Fibroblast of pulmonary artery (primary cell): ENCODE measurements around the gene ARSJ.

ENCODE experiments used
- DNase-seq: peaks from one replicate; pipeline ENCODE4 v3.0.0-alpha.2; 2010; ENCODE audit warnings: low read depth
- H3K4me3 ChIP-seq: replicated peaks from 2 replicates; pipeline ENCODE4 v1.5.1; 2011; ENCODE audit warnings: low read depth, mild to moderate bottlenecking, control low read depth, low read length, moderate library complexity
- TF ChIP-seq, protein P1 (sequence below): IDR thresholded peaks from 2 replicates; pipeline ENCODE4 v1.5.1; 2011; ENCODE audit warnings: mild to moderate bottlenecking, control low read depth, low read length, inconsistent platforms; ENCODE audit errors: missing control alignments

ARSJ gene

DNA sequence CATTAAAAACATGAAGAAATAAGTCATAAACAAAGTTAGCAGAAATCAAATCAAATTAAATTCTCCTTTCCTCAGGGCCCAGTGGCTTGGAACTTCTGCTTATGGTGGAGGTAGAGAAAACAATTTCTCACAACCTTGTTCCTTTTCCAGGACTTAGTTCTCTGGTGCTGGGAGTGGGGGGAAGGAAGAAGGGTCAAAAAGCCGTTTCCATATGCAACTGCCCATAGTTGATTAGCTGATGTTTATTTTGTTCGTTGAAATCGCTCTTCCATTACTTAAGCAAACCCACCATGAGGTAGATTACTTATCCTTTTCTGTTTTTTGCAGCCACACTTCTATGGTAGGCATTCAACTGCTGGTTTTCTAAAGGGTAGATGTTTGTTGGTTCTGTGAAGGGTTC is 94.2 kb downstream of the ARSJ start:
- TF ChIP-seq, protein P1, sequence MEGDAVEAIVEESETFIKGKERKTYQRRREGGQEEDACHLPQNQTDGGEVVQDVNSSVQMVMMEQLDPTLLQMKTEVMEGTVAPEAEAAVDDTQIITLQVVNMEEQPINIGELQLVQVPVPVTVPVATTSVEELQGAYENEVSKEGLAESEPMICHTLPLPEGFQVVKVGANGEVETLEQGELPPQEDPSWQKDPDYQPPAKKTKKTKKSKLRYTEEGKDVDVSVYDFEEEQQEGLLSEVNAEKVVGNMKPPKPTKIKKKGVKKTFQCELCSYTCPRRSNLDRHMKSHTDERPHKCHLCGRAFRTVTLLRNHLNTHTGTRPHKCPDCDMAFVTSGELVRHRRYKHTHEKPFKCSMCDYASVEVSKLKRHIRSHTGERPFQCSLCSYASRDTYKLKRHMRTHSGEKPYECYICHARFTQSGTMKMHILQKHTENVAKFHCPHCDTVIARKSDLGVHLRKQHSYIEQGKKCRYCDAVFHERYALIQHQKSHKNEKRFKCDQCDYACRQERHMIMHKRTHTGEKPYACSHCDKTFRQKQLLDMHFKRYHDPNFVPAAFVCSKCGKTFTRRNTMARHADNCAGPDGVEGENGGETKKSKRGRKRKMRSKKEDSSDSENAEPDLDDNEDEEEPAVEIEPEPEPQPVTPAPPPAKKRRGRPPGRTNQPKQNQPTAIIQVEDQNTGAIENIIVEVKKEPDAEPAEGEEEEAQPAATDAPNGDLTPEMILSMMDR = no peak
- no peak overlapping the region for H3K4me3 ChIP-seq

DNA sequence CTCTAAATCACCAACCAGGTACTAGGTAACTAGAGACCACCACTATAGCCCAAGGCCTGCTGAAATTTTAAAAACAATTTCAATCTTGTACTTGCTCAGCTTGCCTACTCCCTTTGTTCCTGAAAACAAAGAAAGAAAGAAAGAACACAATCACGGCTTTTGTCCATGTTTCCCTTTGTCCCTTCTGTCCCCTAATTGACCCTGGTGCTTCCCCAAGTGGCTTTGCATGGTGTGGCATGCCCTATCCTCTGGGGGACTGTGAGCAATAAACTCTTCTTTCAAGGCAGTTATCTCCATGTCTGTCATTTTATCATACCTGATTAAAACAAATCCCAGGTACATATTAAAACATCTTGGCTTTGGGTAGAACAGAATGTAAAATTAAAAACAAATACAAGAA is 94.8 kb downstream of the ARSJ start:
- DNase-seq = no peak
- TF ChIP-seq, protein P1 = no peak
- H3K4me3 ChIP-seq = no peak overlapping the region

More for the DNA sequence above, 94.2 kb downstream of the ARSJ start:
- DNase-seq = no peak

DNA sequence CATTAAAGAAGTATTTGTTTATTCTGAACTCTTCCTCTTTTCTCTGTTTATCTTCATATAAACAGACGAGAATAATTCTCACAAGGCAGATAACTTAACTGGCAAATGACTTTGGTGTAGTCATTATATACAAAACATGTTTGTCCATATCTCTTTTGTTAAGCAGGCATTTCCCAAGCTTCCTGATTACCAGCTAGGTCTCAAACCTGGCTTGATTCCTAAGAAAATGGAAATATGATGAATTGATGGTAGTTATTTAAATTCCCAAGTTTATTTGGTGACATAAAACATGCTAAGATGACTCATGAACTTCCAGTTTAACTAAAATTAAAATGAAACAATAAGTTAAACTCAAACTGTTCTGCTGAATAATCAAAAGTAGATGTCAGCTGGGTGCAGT is 96.8 kb downstream of the ARSJ start:
- DNase-seq = peak; percentile 48
- TF ChIP-seq, protein P1 = no peak
- H3K4me3 ChIP-seq = no peak overlapping the region

DNA sequence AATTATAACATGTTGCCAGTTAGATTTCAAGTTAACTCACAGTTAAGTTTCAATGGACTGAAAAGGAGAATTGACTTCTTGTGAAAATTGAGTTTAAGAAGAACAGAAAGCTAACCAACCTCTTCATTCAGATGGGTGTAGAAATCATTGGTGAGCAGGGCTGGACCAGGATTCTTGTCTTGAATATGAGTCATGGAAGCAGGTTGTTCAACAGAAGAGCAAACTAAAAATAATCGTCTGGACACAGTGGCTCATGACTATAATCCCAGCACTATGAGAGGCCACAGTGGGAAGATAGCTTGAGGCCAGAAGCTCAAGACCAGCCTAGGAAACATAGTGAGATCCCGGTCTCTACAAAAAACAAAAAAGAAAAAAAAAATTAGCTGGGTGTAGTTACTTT is 98.2 kb downstream of the ARSJ start:
- H3K4me3 ChIP-seq = no peak overlapping the region
- TF ChIP-seq, protein P1 = no peak
- peak; percentile 25 for DNase-seq

DNA sequence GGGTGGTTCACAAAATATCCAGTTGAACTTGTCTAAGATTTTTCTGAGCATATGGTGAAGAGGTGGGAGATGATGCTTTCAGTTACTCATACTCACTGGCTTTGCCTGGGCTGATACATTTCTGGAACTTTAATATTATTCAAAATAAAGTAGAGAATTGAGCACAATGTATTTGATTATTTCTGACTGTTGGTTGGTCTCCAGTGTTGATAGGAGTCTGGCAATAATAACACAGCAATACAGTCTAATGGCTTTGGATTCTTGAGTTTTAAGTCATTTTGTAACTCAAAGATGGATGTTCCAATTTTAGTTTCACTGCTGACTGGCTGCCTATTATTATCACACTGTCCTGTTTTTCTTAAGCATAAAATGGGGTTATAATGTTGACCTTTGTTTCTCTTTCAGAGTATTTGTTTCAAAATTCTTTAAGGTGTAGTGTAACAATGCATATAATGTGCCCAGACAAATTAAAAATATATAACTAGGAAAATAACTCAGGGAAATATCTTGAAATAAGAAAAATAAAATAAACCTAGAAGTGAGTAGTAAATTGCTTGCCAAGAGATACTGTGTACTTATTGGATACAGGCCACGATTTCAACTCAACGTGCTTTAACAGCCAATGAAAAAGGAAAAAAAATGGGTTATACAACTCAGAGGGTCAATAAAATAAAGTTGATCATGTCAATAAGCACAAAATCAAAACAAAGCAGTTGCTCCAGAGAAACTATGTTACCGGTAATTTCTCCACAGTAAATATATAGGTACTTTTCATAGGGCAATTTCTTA is 99.0 kb downstream of the ARSJ start:
- H3K4me3 ChIP-seq = no peak overlapping the region
- DNase-seq = no peak
- TF ChIP-seq, protein P1 = no peak

DNA sequence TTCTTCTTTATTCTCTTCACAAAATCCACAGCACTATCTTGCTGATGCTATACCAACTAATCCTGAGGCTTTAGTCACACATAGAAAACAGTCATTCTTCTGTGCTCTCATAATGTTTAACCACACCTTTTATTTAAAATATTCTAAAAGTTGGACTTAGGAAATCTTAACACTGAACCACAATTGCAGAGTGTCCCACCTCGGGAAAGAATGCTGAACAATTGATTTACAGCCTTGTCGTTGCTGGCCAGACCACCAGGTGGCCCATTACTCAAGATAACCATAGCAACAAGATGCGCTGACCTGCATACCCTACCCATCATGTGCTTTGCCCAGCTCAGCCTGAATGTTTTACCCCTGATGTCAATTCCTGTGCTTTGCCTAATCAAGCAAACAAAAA is 100.8 kb downstream of the ARSJ start:
- DNase-seq = peak; percentile 33
- H3K4me3 ChIP-seq = no peak overlapping the region
- TF ChIP-seq, protein P1 = peak; percentile 33

DNA sequence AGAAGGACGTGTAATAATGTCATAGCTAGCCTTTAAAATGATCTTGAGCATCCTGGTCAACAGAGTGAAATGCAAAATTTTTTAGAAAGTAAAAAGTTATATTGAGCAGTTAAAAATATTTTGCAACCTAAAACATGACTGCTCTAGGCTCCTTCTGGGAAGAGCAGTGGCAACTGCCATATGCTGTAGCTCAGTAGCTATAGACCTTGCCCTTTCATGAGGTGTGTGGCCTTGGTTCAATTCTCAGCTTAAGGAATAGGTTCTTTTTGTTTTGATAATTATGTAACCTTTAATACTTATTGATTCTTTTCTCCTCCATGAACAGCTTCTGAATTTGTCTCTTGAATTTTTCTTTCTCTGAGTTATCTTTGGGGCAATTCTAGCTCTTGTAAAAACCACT is 105.0 kb downstream of the ARSJ start:
- TF ChIP-seq, protein P1 = no peak
- no peak for DNase-seq
- no peak overlapping the region for H3K4me3 ChIP-seq
